C1 segment of cervical spinal cord (tissue), 14 donors: Measurements from ENCODE around the gene CARS2.
"Not testable (repeated sequence)": the region's sequence is repeated elsewhere in the genome, so short reads cannot be mapped to it uniquely, and the experiment has no call there.

Experiments used
- DNase-seq, 14 donors: peaks; one replicate each; lab custom pipeline; 2025; lab: John Stamatoyannopoulos, UW

The CARS2 gene, protein sequence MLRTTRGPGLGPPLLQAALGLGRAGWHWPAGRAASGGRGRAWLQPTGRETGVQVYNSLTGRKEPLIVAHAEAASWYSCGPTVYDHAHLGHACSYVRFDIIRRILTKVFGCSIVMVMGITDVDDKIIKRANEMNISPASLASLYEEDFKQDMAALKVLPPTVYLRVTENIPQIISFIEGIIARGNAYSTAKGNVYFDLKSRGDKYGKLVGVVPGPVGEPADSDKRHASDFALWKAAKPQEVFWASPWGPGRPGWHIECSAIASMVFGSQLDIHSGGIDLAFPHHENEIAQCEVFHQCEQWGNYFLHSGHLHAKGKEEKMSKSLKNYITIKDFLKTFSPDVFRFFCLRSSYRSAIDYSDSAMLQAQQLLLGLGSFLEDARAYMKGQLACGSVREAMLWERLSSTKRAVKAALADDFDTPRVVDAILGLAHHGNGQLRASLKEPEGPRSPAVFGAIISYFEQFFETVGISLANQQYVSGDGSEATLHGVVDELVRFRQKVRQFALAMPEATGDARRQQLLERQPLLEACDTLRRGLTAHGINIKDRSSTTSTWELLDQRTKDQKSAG

DNA sequence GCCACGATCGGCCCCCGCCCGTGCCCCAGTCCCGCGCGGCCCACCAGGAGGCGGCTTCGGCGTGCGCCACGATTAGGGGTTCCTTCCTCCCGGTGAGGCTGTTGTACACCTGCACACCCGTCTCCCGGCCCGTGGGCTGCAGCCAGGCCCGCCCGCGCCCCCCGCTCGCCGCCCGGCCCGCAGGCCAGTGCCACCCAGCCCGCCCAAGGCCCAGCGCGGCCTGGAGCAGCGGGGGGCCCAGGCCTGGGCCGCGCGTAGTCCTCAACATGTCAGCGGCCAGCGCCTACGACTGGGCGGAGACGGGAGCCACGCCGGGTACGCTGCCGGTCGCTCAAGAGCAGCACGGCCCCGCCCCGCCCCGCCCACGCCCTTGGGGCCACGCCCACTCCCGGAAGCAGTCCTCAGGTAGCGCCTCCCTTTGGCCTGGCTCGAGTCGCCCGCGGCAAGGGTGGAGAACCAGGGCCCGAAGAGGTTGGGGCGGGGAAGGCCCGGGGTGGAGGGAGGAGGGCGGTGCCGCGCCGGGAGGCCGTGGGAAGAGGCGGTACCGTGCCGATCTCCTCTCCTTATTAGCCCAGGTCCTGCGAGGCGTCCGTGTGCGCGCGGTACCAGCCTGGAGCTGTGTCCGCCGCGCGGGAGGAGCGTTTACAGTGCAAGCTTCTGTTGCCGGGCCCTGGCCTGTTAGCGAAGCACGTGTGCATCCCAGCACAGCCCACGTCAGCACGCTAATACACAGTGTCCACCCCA, at the start of gene CARS2:
CARS2 (minus strand) TSS at position 291 of the 744 bp plus-strand sequence; CDS start at position 268, 23 bp downstream.
- DNase-seq: peak; percentile 36 to 97 (median 85)

DNA sequence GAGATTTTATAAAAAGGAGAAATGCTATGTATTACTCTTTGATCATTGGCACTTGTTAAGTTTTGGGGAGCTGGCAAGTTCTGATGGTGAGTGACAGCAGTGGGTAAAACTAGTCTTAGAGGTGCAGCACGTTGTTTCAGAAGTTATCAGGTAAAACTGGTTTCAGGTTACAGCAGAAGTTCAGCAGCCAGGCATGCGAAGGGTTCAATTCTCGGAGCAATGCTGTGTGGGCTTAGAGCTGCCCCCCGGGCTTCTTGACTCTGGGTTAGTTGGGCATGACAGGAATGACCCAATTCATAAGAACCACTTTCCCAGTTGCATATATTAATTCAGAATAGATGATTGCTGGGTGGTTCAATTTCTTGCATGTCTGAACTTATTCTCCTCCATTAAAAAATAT, 42.4 kb upstream of the CARS2 start:
- DNase-seq: no peak

DNA sequence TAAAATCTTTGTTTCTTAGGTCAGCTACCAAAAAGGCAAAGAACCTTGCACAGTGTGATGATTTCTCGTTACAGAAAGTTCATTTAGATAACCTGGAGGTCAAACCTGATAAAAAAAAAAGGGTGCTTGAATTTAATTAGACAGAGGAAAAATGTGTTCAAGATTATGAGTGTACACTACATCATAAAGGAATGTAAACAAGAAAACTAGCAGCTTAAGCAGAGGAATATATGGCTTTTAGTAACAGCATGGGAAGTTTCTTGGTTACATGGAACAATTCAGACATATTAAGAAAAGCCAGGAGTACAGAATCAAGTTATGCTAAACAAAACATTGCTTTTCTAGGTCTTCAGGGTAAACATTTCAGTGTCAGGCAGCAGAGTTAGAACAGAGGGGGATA, 40.5 kb upstream of the CARS2 start:
- DNase-seq: no peak

DNA sequence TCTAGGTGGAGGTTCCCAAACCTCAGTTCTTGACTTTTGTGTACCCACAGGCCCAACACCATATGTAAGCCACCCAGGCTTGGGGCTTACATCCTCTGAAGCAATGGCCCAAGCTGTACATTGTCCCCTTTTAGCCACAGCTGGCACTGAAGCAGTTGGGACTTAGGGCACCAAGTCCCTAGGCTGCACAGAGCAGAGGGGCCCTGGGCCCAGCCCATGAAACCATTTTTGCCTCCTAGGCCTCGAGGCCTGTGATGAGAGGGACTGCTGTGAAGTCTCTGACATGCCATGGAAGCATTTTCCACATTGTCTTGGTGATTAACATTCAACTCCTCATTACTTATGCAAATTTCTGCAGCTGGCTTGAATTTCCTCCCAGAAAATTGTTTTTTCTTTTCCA, 37.8 kb upstream of the CARS2 start:
- DNase-seq: no peak

DNA sequence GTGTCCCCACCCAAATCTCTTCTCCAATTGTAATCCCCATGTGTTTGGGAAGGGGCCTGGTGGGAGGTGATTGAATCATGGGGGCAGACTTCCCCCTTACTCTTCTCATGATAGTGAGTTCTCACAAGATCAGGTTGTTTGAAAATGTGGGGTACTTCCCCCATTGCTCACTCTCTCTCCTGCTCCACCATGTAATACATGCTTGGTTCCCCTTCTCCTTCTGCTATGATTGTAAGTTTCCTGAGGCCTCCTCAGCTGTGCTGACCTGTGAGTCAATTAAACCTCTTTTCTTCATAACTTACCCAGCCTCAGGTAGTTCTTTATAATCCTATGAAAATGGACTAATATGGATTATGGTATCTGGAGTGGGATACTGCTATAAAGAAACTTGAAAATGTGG, 31.6 kb upstream of the CARS2 start:
- no peak for DNase-seq

DNA sequence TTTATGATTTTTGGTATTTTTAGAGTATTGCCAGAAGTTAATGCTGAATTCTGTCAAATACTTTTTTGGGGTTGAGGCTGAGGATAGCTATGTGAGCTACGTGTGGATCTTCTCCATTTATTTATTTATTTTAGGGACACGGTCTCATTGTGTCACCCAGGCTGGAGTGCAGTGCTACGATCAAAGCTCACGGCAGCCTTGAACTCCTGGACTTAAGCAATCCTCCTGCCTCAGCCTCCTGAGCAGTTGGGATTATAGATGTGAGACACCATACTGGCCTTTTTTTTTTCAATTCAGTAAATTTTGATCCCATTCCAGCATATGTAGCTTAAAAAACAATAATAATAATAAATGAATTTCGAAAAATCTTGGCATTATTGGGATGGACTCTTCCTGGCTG, 28.6 kb upstream of the CARS2 start:
- no peak for DNase-seq

DNA sequence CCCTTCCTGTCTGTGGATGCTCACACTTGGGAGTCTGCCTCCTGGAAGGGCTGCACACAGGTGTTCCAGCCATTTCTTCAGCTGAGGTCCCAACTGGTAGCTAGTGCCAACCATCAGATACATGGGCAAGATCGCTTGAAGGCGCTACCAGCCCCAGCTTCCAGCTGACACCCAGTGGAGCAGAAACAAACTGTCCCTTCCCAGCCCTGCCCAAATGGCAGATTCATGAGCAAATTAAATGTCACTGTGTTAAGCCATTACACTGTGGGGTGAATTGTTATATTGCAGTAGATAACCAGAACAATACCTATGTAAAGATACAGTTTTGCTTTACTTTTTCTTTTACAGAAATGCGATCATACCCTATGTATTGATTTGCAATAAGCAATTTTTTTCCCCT, 25.2 kb upstream of the CARS2 start:
- no peak for DNase-seq

DNA sequence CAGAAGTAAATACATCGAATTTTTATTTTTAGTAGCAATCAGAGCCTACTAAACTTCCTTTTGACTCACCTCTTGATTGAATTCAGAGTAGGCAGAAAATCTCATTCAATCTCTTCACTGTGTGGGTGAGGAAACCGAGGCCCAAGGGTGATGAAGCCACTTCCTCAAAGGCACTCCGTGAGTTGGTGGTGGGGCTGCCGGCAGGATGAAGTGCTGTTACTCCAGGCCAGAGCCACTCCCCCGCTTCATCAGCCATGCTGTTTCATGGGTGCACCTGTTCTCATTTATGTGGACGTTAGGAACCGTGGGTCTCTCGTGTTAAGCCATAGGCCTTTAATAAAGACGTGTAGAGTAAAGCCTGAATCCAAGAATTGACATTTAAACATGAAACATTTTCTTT, 20.8 kb upstream of the CARS2 start:
- no peak for DNase-seq

DNA sequence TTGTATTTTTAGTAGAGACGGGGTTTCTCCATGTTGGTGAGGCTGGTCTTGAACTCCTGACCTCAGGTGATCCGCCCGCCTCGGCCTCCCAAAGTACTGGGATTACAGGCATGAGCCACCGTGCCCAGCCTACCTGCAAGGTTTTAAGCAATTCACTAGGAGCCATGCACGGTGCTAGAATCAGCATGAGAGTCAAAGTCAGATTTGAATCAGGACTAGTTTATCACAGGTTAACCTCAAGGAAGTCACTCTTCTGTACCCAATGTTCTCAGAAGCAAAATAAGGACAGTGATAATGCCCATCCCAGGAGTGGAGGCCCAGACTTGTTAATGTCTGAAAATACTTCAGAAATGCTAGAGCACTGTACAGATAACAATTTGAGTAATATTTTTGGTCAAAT, 20.2 kb upstream of the CARS2 start:
- not testable (repeated sequence) for DNase-seq

DNA sequence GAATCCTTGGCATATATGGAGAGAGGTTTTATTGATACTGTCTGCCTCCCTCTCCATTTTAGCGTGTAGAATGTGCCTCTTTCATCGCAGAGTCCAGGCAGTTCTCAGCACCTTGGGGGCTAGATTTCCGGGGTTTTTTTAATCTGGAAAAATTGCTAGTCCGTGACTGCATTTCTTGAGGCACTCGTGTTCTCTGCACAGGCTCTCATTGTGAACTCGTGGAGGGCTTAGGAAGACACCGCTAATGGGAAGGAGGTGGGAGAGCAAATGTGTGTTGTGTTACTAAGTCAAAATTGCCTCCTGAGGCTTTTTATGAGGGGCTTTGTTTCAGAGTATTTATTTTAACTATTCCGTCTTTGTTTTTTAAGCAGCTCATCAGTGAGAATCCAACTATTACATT, 17.7 kb upstream of the CARS2 start:
- DNase-seq: no peak

DNA sequence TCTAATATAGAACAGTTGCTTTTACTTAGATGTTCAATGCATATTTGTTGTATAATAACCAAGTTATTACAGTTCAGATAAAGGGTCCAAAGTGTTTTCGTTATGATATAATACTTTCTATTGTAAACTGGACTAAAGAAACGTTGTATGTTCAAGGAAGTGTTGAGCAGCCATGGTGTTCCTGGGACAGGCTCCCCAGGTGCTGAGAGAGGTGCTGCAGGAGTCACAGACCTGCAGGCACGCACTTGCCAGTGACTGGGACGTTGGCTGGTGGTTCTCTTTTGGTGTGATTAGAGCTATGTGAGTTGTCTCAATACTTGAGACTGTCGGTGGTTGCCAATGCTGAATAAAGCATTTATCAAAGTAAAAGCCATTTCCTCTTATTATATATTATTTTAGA, 17.1 kb upstream of the CARS2 start:
- DNase-seq: no peak

DNA sequence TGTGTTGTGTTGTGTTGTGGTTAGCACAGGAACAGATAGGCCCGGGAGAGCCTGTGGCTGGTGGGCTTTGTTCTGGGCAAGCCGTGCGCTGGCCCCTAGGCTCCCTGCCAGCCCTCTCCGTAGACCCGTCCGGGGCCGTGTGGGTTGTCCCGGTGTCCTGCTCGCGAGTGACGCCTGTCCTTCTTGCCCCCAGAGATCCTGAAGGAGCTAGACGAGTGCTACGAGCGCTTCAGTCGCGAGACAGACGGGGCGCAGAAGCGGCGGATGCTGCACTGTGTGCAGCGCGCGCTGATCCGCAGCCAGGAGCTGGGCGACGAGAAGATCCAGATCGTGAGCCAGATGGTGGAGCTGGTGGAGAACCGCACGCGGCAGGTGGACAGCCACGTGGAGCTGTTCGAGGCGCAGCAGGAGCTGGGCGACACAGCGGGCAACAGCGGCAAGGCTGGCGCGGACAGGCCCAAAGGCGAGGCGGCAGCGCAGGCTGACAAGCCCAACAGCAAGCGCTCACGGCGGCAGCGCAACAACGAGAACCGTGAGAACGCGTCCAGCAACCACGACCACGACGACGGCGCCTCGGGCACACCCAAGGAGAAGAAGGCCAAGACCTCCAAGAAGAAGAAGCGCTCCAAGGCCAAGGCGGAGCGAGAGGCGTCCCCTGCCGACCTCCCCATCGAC, 13.3 kb upstream of the CARS2 start:
- DNase-seq: no peak

DNA sequence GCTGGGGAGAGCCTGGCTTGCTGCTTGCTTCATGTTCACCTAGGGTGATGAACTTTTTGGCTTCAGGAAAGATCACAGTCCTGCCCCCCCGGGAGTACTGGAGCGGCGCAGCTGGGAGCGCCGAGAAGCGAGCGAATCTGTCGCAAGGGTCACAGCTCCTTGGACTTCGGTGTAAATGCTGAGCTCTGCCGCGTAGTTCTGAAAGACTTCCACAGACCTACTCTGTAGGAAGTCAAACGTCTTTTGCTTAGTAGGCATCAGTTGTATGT, 10.3 kb upstream of the CARS2 start:
- no peak for DNase-seq

DNA sequence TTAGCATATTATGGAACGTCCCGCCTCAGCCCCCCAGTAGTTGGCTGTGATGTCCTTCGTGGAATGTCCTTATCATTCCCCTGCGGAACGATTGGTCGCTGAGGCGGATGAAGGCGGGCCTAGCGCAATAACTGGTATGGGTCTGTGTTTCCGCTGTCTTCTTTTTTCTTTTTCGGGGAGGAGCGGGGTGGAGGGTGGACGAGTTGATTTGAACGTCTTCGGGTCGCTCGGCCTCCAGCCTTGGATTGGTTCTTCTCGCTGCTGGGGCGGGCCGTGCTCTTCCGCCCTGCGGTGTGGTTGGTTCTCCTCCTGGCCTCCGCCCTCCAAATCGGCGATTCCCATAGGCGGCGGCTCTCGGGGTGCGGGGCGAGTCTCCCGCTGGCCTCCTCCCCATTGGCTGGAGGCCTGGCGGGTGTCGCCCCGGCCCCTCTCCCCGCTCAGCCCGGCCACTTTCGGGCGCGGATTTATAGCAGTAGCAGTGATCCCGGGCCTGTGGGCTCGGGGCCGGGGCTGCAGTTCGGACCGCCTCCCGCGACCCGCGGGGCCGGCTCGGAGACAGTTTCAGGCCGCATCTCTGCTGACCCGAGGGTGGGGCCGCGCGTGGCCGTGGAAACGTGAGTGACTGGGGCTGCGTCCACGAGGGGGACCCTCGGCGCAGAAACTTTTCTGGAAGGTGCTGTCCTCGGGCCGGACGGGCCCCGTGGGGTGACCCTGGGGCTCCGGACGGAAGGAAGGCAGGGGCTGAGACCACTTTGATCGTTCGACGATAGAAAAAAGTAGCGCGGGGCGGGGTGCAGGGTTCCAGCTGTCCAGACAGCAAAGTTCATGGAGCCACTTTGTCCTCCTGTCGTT, 9.7 kb upstream of the CARS2 start:
- peak; percentile 85 to 100 (median 97) for DNase-seq

DNA sequence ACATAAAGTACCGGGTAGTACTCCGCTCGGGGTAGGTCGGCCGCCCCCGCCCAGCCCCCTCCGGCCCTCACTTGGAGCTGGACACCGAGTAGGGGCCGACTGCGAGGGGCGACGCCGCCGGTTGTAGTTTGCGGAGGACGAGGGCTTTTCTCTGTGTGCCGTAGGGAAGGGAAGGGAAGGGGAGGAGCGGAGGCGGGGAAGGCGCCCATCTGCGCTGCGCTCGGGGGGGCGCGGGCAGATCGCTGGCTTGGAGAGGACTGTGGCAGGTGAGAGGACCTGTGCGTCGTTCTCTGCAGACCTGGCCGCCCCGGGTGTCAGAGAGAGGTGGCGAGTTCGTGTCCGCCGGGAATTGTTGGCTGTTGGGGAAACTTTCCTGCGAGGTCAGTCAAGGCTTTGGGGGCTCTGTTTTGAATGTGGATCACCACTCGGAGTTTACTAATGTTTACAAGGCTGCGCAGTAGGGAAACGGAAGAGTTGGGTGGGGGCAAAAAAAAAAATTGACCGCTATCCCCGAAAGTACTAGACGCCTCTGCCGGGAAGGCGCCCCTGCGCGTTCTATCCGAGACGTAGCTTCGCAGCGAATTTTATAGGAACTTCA, 9.0 kb upstream of the CARS2 start:
- DNase-seq: peak in 10 of 14 donors; percentile 55 to 82 (median 78)

DNA sequence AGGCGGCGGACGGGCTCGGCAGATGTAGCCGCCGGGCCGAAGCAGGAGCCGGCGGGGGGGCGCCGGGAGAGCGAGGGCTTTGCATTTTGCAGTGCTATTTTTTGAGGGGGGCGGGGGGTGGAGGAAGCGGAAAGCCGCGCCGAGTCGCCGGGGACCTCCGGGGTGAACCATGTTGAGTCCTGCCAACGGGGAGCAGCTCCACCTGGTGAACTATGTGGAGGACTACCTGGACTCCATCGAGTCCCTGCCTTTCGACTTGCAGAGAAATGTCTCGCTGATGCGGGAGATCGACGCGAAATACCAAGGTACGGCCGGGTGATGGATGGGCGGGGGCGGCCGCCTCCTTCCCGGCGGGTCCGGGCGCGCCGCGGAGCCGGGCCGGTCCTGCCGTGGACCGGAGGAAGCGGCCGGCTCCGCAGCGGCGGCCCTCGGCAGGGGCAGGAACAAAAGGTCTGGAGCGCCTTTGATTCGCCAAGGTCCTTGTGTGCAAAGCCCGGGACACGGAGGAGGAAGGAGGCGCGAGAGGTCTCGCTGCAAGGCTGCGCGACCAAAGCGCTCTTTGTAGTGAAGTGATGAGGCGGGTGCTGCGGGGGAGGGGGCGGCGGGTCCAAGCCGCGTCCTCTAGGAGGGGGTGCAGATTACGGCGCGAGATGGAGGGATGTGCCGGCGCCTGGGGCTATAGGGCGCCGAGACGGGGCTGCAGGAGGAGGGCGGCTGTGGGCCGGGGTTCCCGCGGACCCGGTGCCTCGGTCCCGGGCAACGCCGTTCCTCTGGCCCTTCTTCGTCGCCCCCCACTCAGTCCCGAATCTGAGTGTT, 8.3 kb upstream of the CARS2 start:
- DNase-seq: peak in 10 of 14 donors; percentile 27 to 79 (median 66)

DNA sequence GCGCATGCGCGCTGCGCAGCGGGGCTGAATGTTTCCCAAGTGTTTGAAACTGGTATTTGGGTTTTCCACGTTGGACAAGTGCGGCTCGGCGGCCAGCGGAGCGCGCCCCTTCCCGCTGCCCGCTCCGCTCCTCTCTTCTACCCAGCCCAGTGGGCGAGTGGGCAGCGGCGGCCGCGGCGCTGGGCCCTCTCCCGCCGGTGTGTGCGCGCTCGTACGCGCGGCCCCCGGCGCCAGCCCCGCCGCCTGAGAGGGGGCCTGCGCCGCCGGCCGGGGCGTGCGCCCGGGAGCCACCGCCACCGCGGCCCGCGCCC, 7.7 kb upstream of the CARS2 start, which contains the start of gene ING1:
ING1 (plus strand) TSS at position 59 of the 311 bp plus-strand sequence. CDS start 450 bp downstream, outside the sequence.
- DNase-seq: no peak

DNA sequence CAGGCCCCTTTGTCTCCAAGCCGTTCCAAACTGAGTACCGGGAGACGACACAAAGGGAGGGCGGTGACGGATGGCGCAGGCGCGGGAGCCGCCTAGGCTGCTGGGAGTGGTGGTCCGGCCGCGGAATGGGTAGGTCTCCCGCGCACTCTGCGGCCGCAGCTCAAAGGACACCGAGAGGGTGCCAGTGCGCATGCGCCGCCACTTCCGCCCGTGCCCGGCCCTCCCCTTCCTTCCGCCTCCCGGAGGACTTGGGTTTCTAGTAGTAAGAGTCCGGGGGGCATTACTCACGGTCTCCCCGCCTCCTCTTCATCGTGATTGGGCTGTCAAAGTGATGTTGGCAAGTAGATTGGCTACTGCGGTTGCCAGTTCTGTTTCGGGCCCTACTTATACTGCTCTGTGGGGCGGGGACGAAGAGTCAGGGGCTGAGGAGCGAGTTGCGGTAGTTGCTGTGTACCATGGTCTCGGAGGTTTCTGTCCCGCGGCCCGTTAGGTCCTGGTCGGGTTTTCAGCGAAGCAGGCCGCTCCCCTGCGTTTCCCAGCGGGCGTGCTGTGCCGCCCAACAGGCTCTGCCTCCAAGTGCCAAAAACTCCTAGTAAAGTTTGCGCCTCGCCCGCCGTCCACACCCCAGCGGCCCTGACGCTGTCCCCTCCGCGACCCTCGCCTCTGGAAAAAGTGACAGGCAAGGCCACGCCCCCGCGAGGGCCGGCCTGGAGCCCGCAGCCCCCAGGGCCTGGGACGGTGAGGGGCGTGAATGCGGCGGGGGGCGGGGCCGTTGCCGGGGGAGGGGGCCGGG, 7.1 kb upstream of the CARS2 start:
- peak; percentile 85 to 100 (median 98) for DNase-seq
